C4-2B (cell line): ENCODE measurements around the gene MARK2.

Source experiments
- H3K27ac ChIP-seq: fragments of 450-650 bp; 2 replicates; pipeline ENCODE4 v1.5.1; 2017
- ZFX ChIP-seq: fragments of 450-650 bp; IDR thresholded peaks from 2 replicates; pipeline ENCODE4 v1.6.1; 2017
- TF ChIP-seq, protein P1 (sequence below): fragments of 450-650 bp; conservative IDR thresholded peaks from 2 replicates; pipeline ENCODE4 v1.5.1; 2017; ENCODE audit warnings: mild to moderate bottlenecking

The MARK2 gene

DNA sequence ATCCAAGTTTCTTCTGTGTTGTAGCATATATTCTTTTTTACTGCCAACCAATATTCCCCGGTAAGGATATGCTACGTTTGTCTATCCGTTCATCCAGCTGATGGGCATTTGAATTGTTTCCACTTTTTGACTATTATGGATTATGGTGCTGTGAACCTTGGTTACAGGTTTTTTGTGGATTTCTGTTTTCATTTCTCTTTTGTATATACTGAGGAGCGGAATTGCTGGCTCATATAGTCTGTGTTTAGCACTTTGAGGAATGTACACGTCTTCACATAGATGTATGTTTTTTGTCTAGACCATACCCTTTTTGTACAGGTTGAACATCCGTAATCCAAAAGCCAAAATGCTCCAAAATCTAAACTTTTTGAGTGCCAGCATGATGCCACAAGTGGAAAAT lies 54.4 kb downstream of the MARK2 start:
- no peak overlapping the region for H3K27ac ChIP-seq
- TF ChIP-seq, protein P1, sequence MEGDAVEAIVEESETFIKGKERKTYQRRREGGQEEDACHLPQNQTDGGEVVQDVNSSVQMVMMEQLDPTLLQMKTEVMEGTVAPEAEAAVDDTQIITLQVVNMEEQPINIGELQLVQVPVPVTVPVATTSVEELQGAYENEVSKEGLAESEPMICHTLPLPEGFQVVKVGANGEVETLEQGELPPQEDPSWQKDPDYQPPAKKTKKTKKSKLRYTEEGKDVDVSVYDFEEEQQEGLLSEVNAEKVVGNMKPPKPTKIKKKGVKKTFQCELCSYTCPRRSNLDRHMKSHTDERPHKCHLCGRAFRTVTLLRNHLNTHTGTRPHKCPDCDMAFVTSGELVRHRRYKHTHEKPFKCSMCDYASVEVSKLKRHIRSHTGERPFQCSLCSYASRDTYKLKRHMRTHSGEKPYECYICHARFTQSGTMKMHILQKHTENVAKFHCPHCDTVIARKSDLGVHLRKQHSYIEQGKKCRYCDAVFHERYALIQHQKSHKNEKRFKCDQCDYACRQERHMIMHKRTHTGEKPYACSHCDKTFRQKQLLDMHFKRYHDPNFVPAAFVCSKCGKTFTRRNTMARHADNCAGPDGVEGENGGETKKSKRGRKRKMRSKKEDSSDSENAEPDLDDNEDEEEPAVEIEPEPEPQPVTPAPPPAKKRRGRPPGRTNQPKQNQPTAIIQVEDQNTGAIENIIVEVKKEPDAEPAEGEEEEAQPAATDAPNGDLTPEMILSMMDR: no peak
- TF ChIP-seq ZFX: no peak

DNA sequence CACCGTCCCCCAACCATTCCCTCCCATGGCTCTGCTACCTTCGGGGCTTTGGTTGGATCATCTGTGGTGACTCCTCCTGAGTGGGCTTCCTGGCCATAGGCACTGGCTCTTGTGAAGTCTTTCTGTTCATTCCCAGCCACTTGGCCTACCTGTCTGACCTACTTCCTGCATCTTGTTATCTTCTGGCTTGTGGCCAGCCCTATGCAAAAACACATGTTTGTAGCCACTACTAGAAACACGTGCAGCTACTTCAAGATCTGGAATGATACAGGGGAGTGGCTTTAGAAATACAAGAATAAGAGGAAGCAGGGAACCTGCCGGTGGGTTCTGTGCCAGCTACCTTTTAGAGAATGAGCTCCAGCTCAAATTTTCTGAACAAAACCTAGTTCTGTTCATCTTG lies 57.2 kb downstream of the MARK2 start:
- H3K27ac ChIP-seq: no peak overlapping the region
- no peak for TF ChIP-seq ZFX
- TF ChIP-seq, protein P1: no peak

DNA sequence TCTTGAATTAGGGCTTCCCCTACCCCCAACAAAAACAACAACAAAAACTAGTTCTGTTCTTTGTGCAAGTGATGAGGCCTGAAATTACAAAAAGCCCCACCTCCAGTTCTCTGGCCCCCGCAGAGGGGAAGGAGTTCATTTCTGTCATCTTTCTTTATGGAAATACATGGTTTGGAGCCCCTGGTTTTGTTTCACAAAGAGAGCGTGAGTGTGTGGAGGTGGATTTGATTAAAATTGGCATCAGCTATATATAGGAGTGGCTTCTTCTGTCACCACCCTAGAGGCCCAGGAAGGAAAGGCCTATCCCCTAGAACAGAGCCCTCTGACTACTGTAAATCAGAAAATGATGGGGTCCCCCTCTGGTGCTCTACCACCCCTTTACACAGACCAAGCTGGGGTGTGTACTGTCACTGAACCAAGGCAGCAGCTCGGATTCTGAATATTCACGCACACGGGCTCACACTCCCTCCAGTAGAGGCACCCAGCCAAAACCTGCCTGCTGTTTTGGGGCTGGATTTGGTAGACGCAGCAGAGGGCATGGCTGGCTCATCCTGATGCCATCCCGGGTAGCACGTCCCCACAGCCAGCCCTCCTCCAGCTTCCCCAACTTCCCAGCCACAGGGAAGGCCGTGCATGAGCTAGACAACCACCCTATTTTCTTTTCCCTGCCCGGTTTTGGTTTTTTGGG lies 58.7 kb downstream of the MARK2 start:
- H3K27ac ChIP-seq: no peak overlapping the region
- no peak for TF ChIP-seq ZFX
- TF ChIP-seq, protein P1: no peak

DNA sequence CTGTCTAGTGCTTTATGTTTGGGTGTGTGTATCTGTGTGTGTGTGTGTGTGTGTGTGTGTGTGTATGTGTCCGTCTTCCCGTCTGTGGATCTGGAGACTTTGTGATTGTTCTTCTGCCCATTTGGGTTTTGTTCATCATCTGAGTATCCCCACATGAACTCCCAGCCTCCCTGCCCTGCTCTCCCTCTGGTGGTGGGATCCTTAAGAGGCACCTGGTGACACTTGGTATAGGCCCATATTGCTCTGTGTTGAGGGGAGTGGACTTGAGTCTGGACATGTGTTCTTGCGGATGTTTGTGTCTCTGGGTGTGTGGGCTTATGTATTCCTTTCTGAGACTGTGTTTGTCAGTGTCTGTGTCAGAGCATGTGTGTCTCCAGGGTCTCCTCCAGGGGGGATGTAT lies 62.8 kb downstream of the MARK2 start:
- no peak overlapping the region for H3K27ac ChIP-seq
- no peak for TF ChIP-seq ZFX
- TF ChIP-seq, protein P1: no peak; the same call in 1 of the 2 replicates

DNA sequence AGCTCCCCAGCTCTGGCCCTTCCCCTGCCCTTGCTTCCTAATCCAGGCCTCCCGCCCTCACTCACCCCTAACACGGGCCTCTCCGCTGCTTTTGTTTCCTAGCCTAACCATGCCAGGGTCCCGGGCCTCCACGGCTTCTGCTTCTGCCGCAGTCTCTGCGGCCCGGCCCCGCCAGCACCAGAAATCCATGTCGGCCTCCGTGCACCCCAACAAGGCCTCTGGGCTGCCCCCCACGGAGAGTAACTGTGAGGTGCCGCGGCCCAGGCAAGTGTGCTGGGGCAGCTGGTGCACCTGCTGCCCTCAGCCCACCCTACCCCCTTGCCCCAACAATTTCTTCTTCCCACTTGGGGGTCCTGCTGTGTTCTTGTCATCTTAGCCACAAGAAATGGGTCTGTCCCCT lies 65.0 kb downstream of the MARK2 start:
- H3K27ac ChIP-seq: no peak overlapping the region
- TF ChIP-seq, protein P1: no peak
- TF ChIP-seq ZFX: no peak

DNA sequence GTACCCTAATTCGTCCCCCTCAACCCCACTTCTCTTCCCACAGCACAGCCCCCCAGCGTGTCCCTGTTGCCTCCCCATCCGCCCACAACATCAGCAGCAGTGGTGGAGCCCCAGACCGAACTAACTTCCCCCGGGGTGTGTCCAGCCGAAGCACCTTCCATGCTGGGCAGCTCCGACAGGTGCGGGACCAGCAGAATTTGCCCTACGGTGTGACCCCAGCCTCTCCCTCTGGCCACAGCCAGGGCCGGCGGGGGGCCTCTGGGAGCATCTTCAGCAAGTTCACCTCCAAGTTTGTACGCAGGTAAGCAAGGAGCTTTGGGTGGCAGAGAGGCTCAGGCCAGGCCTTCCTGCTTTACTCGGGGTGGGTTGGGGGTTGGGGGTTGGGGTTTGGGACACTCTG lies 65.8 kb downstream of the MARK2 start:
- no peak for TF ChIP-seq ZFX
- TF ChIP-seq, protein P1: no peak

DNA sequence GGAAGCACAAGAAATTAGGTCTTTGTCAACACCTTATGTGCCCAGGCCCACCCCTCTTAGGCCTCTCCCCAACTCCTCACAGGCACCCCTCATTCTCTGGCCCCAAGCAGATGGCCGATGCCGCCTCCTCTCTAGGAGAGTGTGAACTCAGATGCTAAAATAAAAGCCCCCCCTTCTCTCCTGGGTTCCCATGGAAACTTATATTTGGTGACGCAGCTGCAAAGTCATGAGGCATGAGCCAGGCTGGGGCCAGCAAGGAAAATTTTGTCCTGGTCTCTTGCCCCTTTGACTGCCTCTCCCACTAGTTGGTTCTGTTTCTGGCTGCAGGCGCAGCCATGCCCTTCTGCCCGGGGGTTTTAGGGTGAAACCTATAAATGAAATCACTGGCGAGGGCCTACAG lies 66.3 kb downstream of the MARK2 start:
- no peak overlapping the region for H3K27ac ChIP-seq
- TF ChIP-seq, protein P1: no peak
- no peak for TF ChIP-seq ZFX

More for the DNA sequence above, 65.8 kb downstream of the MARK2 start:
- H3K27ac ChIP-seq: no peak overlapping the region
